ENCODE results near the gene DMXL1.
"Not testable (repeated sequence)": the region's sequence is repeated elsewhere in the genome, so short reads cannot be mapped to it uniquely, and the experiment has no call there.

The DMXL1 gene

GRCh38 chr5:119220576-119221197, 149.8 kb downstream of the DMXL1 start:
- H3K4me3 ChIP-seq (ENCODE audit: low read depth, low read length): no peak overlapping the region
- DNase-seq (ENCODE audit: low read depth): peak; percentile 11
- TF ChIP-seq, protein P1, sequence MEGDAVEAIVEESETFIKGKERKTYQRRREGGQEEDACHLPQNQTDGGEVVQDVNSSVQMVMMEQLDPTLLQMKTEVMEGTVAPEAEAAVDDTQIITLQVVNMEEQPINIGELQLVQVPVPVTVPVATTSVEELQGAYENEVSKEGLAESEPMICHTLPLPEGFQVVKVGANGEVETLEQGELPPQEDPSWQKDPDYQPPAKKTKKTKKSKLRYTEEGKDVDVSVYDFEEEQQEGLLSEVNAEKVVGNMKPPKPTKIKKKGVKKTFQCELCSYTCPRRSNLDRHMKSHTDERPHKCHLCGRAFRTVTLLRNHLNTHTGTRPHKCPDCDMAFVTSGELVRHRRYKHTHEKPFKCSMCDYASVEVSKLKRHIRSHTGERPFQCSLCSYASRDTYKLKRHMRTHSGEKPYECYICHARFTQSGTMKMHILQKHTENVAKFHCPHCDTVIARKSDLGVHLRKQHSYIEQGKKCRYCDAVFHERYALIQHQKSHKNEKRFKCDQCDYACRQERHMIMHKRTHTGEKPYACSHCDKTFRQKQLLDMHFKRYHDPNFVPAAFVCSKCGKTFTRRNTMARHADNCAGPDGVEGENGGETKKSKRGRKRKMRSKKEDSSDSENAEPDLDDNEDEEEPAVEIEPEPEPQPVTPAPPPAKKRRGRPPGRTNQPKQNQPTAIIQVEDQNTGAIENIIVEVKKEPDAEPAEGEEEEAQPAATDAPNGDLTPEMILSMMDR (conservative IDR thresholded peaks at IDR 0.05; ENCODE audit: low read depth, low read length): no peak

DNA sequence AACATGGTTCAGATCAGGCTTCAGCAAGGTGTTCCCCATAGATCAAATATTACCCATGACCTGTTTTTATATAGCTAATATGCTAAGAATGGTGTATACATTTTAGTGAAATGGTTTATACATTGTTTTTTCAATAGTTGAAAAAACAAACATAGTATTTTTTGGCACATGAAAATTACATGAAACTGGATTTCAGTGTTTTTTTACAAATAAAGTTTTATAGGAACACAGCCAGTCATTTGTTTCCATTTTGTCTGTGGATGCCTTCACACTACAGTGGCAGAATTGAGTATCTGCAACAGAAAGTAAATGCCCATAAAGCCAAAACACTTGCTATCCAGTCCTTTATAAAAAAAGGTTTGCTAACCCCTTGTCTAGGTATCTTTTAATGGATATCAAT, 150.4 kb downstream of the DMXL1 start:
- no peak overlapping the region for H3K4me3 ChIP-seq (ENCODE audit: low read depth, low read length)
- TF ChIP-seq, protein P1 (conservative IDR thresholded peaks at IDR 0.05; ENCODE audit: low read depth, low read length): no peak
- no peak for DNase-seq (ENCODE audit: low read depth)

GRCh38 chr5:119229950-119230349, 159.1 kb downstream of the DMXL1 start:
- no peak for DNase-seq (ENCODE audit: low read depth)
- H3K4me3 ChIP-seq (ENCODE audit: low read depth, low read length): no peak overlapping the region
- TF ChIP-seq, protein P1 (conservative IDR thresholded peaks at IDR 0.05; ENCODE audit: low read depth, low read length): no peak

- TF ChIP-seq, protein P1 (conservative IDR thresholded peaks at IDR 0.05; ENCODE audit: low read depth, low read length): no peak
- DNase-seq (ENCODE audit: low read depth): no peak
- H3K4me3 ChIP-seq (ENCODE audit: low read depth, low read length): no peak overlapping the region
Measured at GRCh38 chr5:119238265-119239118, 167.6 kb downstream of the DMXL1 start.

DNA sequence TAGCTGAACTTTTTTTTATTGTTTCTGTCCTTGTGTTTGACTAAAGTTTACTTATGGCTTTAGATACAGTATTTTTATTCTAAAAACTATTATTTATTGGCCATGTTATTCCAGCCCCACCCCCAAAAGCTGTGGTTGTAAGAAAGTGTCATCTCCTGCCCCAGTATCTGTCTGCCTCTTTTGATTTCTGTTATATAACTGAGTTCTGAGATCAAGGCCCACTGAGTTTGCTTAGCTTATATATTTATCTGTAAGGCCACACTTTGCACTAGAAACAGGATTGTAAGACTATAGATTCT, 168.2 kb downstream of the DMXL1 start:
- H3K4me3 ChIP-seq (ENCODE audit: low read depth, low read length): no peak overlapping the region
- TF ChIP-seq, protein P1 (conservative IDR thresholded peaks at IDR 0.05; ENCODE audit: low read depth, low read length): no peak
- no peak for DNase-seq (ENCODE audit: low read depth)

DNA sequence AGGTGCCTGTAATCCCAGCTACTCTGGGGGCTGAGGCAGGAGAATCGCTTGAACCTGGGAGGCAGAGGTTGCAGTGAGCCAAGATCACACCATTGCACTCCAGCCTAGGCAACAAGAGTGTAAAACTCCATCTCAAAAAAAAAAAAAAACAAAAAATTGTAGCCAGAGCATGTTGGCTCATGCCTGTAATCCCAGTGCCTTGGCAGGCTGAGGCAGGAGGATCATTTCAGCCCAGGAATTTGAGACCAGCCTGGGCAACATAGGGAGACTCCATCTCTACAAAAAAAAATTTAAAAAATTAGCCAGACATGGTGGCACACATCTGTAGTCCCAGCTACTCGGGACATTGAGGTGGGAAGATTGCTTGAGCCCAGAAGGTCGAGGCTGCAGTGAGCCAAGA, 168.9 kb downstream of the DMXL1 start:
- not testable (repeated sequence) for H3K4me3 ChIP-seq (ENCODE audit: low read depth, low read length); DNase-seq (ENCODE audit: low read depth)

DNA sequence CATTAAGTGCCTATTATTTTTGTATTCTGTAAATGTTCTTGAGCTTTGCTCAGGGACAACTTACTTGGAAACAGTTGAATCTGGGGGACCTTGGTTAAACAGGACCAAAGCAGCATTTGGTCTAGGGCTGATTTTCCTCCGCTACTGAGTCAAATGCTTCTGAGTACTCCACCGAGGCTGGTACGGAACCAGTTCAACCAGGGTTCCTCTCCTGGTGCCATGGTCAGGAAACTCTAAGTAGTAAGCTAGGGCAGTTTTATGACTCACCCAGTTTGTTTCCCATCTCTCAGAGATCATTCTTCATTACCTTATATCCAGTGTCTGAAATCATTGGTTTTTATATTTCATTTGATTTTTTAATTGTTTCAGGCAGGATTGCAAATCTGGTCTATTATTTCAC, 173.0 kb downstream of the DMXL1 start:
- TF ChIP-seq, protein P1 (conservative IDR thresholded peaks at IDR 0.05; ENCODE audit: low read depth, low read length): no peak
- no peak for DNase-seq (ENCODE audit: low read depth)
- no peak overlapping the region for H3K4me3 ChIP-seq (ENCODE audit: low read depth, low read length)
